BJ (cell line): Measurements from ENCODE around the gene SLC9A2. TPM values are rescaled to one million over a fixed set of nuclear protein-coding genes. Genes with fewer than 3 reads are reported as not detected.
A peak's percentile ranks its signal among the peaks of the same experiment; 100 is the strongest.

Experiments
- CTCF ChIA-PET: fragments of 350-600 bp; formaldehyde crosslinking; extraction: SDS; loops from one replicate; lab custom pipeline; 2021; ENCODE audit warnings: antibody characterized with exemption, inconsistent platforms; lab: Yijun Ruan, JAX
- POLR2A ChIA-PET: fragments of 300-600 bp; sonication (Branson Sonifier 250); formaldehyde crosslinking; extraction: SDS; loops from one replicate; lab custom pipeline; 2021; ENCODE audit warnings: antibody characterized with exemption; lab: Charles Lee
- DNase-seq: peaks from one replicate; pipeline ENCODE4 v3.0.0-alpha.2; 2011; ENCODE audit warnings: low read depth
- H3K27me3 ChIP-seq: 2 replicates; pipeline ENCODE4 v1.6.0; 2011; ENCODE audit warnings: low read length; ENCODE audit not compliant: control insufficient read depth, insufficient read depth
- H3K36me3 ChIP-seq: 2 replicates; pipeline ENCODE4 v1.5.1; 2011; ENCODE audit warnings: low read length; ENCODE audit not compliant: control insufficient read depth, insufficient read depth
- H3K4me3 ChIP-seq: 2 replicates; pipeline ENCODE4 v1.5.1; 2011; ENCODE audit warnings: low read depth, mild to moderate bottlenecking, control low read depth, low read length
- CTCF ChIP-seq: IDR thresholded peaks from 2 replicates; pipeline ENCODE4 v1.5.1; 2011; ENCODE audit warnings: low read depth, mild to moderate bottlenecking, control low read depth, inconsistent platforms, low read length, moderate library complexity; ENCODE audit not compliant: insufficient read depth
- polyA plus RNA-seq: library from polyadenylated mRNA; depleted of rRNA; stranded (reverse); fragments of >200 nt; gene quantifications from 2 replicates; pipeline ENCODE4 v1.2.3, GENCODE V29; 2011; rRNA removed

The SLC9A2 gene
- polyA plus RNA-seq, 1 experiment = not detected

- H3K36me3 ChIP-seq = no peaks in the 10 kb centered on the region
- DNase-seq = no peak
- H3K4me3 ChIP-seq = no peak overlapping the region
- ChIA-PET POLR2A (no interaction called here), CTCF (interaction anchor here (0.6 to 5.9 kb wide), 16 partner anchors 8 to 79 kb away, joined by 3 to 68 read pairs (median 6); partner anchors contain the start of gene TMEM182)
- no peaks in the 10 kb centered on the region for H3K27me3 ChIP-seq
- peak; percentile 76 for TF ChIP-seq CTCF
Observed at GRCh38 chr2:102753563-102754159, 134.3 kb downstream of the SLC9A2 start.

GRCh38 chr2:102754456-102755145 lies 135.2 kb downstream of the SLC9A2 start:
- H3K4me3 ChIP-seq = no peak overlapping the region
- ChIA-PET POLR2A (no interaction called here), CTCF (interaction anchor here (0.7 to 5.9 kb wide), 10 partner anchors 9 to 86 kb away, joined by 3 to 68 read pairs (median 4); partner anchors contain the start of gene TMEM182)
- H3K27me3 ChIP-seq = no peaks in the 10 kb centered on the region
- no peak for DNase-seq
- H3K36me3 ChIP-seq = no peaks in the 10 kb centered on the region
- TF ChIP-seq CTCF = no peak

- Histone ChIP-seq H3K4me3 (no peak overlapping the region), H3K36me3 (no peaks in the 10 kb centered on the region), H3K27me3 (no peaks in the 10 kb centered on the region)
- POLR2A ChIA-PET = no interaction called here
- CTCF ChIA-PET = interaction anchor here (0.7 to 5.9 kb wide), 7 partner anchors 8 to 61 kb away, joined by 3 to 68 read pairs (median 4); partner anchors contain the start of gene TMEM182
- TF ChIP-seq CTCF = no peak
- no peak for DNase-seq
Observed at GRCh38 chr2:102755284-102755683, 135.9 kb downstream of the SLC9A2 start.

GRCh38 chr2:102758439-102758838 lies 139.1 kb downstream of the SLC9A2 start:
- no peak for TF ChIP-seq CTCF
- POLR2A ChIA-PET = no interaction called here
- CTCF ChIA-PET = interaction anchor here (1.5 to 2.9 kb wide), 2 partner anchors 48 to 81 kb away, joined by 4 to 14 read pairs; no protein-coding TSS in a partner anchor
- Histone ChIP-seq H3K36me3 (no peaks in the 10 kb centered on the region), H3K4me3 (no peak overlapping the region), H3K27me3 (no peaks in the 10 kb centered on the region)
- no peak for DNase-seq

Other genes with a start within 250 kb of the SLC9A2 start
- not detected in 2 replicates for gene IL18RAP, start 196.4 kb upstream of the SLC9A2 start, polyA plus RNA-seq
- gene SLC9A4, start 146.3 kb upstream of the SLC9A2 start, polyA plus RNA-seq = not detected in 2 replicates
- gene TMEM182, start 142.5 kb downstream of the SLC9A2 start, polyA plus RNA-seq = 2.6 and 3.7 TPM in 2 replicates